Measurements from ENCODE around the gene SUN1. TPM values are rescaled to one million over a fixed set of nuclear protein-coding genes. Genes with fewer than 3 reads are reported as not detected.

SUN1 gene
- total and polyA plus RNA-seq, 4 donors = 24.8 to 162 (median 40.1) TPM

GRCh38 chr7:890868-891267, 58.6 kb downstream of the SUN1 start:
- Histone ChIP-seq H3K4me3 (ENCODE audit: low read depth in 1 of 3, low read length in 3 of 3) (no peak overlapping the region), H3K9ac (ENCODE audit: low read depth in 1 of 2, low read length in 2 of 2) (no peak overlapping the region), H3K36me3 (ENCODE audit: control insufficient read depth in 4 of 4, insufficient read depth in 3 of 4, low read depth in 1 of 4, low read length in 3 of 4) (peaks cover 17 to 51% (median 33%) of the 10 kb centered on the region in 4 donors), H3K9me3 (ENCODE audit: control insufficient read depth in 4 of 4, low read length in 3 of 4) (no peaks in the 10 kb centered on the region), H3K27me3 (ENCODE audit: control insufficient read depth in 4 of 4, insufficient read depth in 4 of 4, low read length in 3 of 4) (no peaks in the 10 kb centered on the region), H3K27ac (ENCODE audit: low read depth in 1 of 2, low read length in 2 of 2) (no peak overlapping the region), H3K4me1 (ENCODE audit: control insufficient read depth in 4 of 4, insufficient read depth in 4 of 4, low read length in 3 of 4) (peaks cover 15 to 33% (median 25%) of the 10 kb centered on the region in 4 donors)
- no peak for TF ChIP-seq HNF4G (IDR thresholded peaks at IDR 0.05)
- TF ChIP-seq GABPA (IDR thresholded peaks at IDR 0.05 in 1 of 2, conservative IDR thresholded peaks at IDR 0.05 in 1 of 2) = no peak
- TF ChIP-seq NR2F2 (IDR thresholded peaks at IDR 0.05) = no peak
- TF ChIP-seq SP1 (IDR thresholded peaks at IDR 0.05) = no peak
- WGBS = 97% methylated on average over 15 of the region's 15 CpGs
- DNase-seq (ENCODE audit: low spot score) = no peak

- Histone ChIP-seq H3K9me3 (ENCODE audit: control insufficient read depth in 4 of 4, low read length in 3 of 4) (no peaks in the 10 kb centered on the region), H3K36me3 (ENCODE audit: control insufficient read depth in 4 of 4, insufficient read depth in 3 of 4, low read depth in 1 of 4, low read length in 3 of 4) (peaks cover 21 to 56% (median 34%) of the 10 kb centered on the region in 4 donors), H3K27me3 (ENCODE audit: control insufficient read depth in 4 of 4, insufficient read depth in 4 of 4, low read length in 3 of 4) (no peaks in the 10 kb centered on the region), H3K4me1 (ENCODE audit: control insufficient read depth in 4 of 4, insufficient read depth in 4 of 4, low read length in 3 of 4) (peaks cover 12 to 29% (median 21%) of the 10 kb centered on the region in 4 donors), H3K9ac (ENCODE audit: low read depth in 1 of 2, low read length in 2 of 2) (no peak overlapping the region), H3K4me3 (ENCODE audit: low read depth in 1 of 3, low read length in 3 of 3) (no peak overlapping the region), H3K27ac (ENCODE audit: low read depth in 1 of 2, low read length in 2 of 2) (no peak overlapping the region)
- TF ChIP-seq SP1 (IDR thresholded peaks at IDR 0.05) (no peak), ATF3 (IDR thresholded peaks at IDR 0.05) (no peak), HNF4A (conservative IDR thresholded peaks at IDR 0.05) (no peak), TAF1 (conservative IDR thresholded peaks at IDR 0.05) (no peak), RXRA (IDR thresholded peaks at IDR 0.05) (no peak), RAD21 (IDR thresholded peaks at IDR 0.05) (no peak), MAX (IDR thresholded peaks at IDR 0.05) (no peak), YY1 (IDR thresholded peaks at IDR 0.05) (no peak), CTCF (IDR thresholded peaks at IDR 0.05; ENCODE audit: low read depth, low read length, missing input control) (no peak), REST (IDR thresholded peaks at IDR 0.05) (no peak), ZBTB33 (IDR thresholded peaks at IDR 0.05) (no peak), FOXA1 (IDR thresholded peaks at IDR 0.05) (no peak), EGR1 (IDR thresholded peaks at IDR 0.05; ENCODE audit: low read depth in 2 of 2) (no peak), GABPA (IDR thresholded peaks at IDR 0.05 in 1 of 2, conservative IDR thresholded peaks at IDR 0.05 in 1 of 2) (no peak)
- 98% methylated on average over 29 of the region's 29 CpGs for WGBS
- DNase-seq (ENCODE audit: low spot score) = no peak
Observed at GRCh38 chr7:891291-891690, 59.0 kb downstream of the SUN1 start.
